SH-SY5Y (cell line): ENCODE measurements around the gene SNTB2.

Experiments used
- GATA2 ChIP-seq: IDR thresholded peaks from 2 replicates; pipeline ENCODE4 v1.6.1; 2011; ENCODE audit warnings: mild to moderate bottlenecking, low read depth, low read length
- GATA3 ChIP-seq: IDR thresholded peaks from 2 replicates; pipeline ENCODE4 v1.6.1; 2011; ENCODE audit warnings: low read depth, mild to moderate bottlenecking, low read length, moderate library complexity

Gene SNTB2

GRCh38 chr16:69240331-69240730 is 53.4 kb downstream of the SNTB2 start:
- TF ChIP-seq GATA2 (no peak), GATA3 (no peak)

GRCh38 chr16:69241926-69242325 is 55.0 kb downstream of the SNTB2 start:
- TF ChIP-seq GATA2: no peak
- TF ChIP-seq GATA3: no peak

- TF ChIP-seq GATA2 (no peak), GATA3 (no peak)
Measured at GRCh38 chr16:69243479-69243878, 56.5 kb downstream of the SNTB2 start.

DNA sequence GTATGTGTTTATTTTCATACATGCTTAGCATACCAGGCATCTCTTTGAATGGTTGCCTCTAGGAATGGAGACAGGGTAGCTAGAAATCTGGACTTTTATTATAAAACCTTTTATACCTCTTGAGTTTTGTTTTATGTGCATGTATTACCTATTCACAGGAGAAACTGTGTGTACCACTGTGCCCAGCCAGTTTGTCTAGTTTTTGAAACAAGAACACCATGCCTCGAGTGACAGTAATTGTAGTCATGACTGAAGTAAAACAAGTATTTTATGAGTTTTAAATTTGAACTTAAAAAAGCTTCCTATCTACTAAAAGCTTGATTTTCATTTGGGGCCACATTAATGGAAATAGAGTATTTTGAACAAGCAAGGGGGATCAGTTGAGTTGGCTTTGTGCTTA is 57.4 kb downstream of the SNTB2 start:
- no peak for TF ChIP-seq GATA2
- no peak for TF ChIP-seq GATA3

DNA sequence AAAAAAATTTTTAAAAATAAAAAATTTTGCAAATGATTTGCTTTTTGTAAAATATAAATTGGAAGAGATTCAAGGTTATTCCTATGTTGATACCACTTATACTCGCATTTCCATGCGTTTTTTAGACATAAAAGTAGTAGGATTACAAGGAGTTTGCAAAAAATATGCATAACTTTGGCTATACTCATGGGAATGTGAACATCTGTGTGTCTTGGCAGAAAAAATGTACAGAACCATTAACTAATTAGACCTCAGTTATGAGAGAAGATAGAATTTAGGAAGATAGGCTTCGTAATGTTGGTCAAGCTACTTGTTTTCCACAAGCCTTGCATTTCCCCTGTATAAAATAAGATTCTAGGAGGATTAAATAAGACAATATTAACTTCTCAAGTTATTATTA is 63.1 kb downstream of the SNTB2 start:
- TF ChIP-seq GATA3 (no peak), GATA2 (no peak)

- TF ChIP-seq GATA3: no peak
- TF ChIP-seq GATA2: no peak
Measured at GRCh38 chr16:69253870-69254341, 66.9 kb downstream of the SNTB2 start.

DNA sequence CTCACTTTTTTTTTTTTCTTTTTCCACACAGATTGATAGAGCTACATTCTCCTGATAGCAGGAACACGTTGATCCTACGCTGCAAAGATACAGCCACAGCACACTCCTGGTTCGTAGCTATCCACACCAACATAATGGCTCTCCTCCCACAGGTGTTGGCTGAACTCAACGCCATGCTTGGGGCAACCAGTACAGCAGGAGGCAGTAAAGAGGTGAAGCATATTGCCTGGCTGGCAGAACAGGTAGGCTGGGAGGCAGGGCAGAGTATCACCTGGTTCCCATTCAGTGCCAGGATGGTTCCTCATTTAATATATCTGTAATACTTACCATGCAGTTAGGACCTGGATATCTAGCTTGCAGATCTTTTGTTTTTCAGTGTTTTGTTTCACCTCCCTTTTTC is 73.1 kb downstream of the SNTB2 start:
- TF ChIP-seq GATA2 (no peak), GATA3 (no peak)

DNA sequence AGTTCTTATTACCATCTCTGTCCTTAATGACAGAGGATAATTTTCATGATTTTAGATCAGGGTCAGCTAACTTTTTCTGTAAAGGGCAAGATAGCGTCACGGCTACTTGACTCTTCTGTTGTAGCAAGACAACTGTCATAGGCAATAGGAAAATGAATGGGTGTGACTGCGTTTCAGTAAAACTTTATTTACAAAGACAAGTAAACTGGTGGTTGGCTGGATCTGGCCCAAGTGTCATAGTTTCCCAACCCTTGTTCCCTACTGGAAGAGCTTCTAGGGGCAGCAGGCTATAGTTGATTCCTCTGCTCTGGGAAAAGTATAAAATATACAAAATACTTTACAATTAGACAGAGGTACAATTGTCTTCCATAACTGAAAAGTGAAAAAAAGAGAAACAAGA is 73.5 kb downstream of the SNTB2 start:
- TF ChIP-seq GATA2 (no peak), GATA3 (no peak)

DNA sequence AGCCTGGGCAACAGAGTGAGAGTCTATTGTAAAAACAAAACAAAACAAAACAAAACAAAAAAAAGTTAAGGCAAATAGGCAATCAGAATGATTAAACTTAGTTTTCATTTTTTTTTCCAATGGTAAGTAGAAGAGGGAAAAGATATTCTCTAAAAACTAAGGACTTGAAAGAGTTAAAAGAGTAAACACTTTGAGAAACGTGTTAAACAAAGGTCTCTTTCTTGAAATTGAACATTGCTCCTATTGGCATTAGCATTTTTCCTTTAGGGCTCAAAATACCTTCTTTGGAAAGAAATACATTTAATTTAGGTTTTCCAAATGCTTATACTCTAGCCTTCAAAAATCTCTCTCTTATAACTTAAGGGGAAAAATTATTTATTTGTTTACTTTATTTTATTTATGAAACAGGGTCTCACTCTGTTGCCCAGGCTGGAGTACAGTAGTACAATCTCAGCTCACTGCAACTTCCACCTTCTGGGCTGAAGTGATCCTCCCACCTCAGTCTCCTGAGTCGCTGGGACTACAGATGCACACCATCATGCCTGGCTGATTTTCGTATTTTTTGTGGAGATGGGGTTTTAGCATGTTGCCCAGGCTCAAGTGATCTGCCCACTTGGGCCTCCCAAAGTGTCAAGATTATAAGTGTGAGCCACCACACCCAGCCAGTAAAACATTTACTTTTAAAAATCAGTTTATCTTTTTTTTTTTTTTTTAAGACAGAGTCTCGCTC is 79.5 kb downstream of the SNTB2 start:
- TF ChIP-seq GATA2: no peak
- TF ChIP-seq GATA3: no peak

DNA sequence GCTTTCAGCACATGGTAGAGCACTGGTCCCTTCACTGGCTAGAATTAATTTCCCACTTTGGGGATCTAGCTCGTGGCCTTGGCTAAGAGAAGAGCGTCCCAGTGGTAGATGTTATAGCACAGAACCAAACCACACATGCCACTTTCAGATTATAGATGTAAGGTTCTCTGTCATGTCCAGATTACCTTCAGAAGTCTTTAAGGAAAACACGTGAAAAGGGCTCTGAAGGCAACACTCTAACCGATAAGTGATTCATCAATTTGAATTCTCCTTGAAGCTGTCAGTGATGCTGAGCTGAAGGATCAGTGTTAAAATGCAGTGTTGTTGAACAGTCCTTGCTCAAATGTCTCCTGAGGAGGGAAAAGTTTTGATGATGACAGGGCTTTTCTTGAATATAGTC is 80.7 kb downstream of the SNTB2 start:
- TF ChIP-seq GATA3: no peak
- no peak for TF ChIP-seq GATA2

DNA sequence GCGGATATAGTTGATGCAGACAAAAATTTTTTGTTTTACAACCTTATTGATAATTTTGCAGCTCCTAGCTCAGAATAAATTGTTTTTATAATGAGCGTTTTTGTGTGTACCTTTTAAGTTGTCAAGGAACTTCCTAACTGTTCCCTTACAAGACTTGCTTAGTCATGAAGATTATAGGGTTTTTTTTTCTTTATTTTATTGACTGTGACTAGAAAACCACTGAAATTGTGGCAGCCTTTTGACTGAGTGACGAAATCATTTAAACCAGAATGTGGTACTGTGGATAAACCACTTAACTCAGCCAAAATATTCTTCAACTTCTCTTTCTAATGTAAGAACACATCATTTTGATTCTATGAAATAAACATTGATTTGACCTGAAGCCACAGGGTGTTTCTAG is 83.4 kb downstream of the SNTB2 start:
- TF ChIP-seq GATA2 (no peak), GATA3 (no peak)

DNA sequence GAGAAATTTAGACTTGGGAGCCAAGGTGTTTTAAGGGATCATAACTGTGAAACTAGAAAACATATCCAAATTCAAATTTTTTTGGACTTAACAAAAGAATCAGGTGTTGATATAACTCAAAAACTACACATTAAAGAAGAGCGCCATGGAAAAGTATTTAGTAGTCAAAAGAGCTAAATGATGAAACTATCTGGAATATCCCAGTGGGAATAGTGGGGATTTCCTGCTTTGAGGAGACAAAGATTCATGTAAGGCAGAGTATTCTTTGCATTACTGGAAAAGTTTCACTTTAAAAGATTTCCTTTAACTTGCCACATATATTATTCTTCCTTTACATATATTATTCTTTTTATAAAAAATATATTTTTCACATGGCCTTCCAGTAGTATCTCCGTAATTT is 83.9 kb downstream of the SNTB2 start:
- no peak for TF ChIP-seq GATA2
- no peak for TF ChIP-seq GATA3

DNA sequence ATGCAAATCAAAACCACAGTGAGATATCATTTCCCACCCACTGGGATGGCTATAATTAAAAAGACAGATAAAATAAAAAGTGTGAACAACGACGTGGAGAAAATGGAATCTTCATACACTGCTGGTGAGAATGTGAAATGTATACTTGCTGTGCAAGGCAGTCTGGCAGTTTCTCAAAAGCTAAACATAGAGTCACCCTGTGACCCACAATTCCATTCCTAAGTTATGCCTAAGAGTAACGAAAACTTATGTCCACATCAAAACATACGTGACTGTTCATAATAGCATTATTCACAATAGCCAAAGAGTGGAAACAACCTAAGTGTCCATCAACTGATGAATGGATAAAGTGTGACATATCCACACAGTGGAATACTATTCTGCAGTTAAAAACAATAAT is 86.0 kb downstream of the SNTB2 start:
- TF ChIP-seq GATA2: no peak
- no peak for TF ChIP-seq GATA3

GRCh38 chr16:69274699-69275235 is 87.8 kb downstream of the SNTB2 start:
- TF ChIP-seq GATA2 (no peak), GATA3 (no peak)
